Measurements from ENCODE around the gene RNU6-9. TPM values are rescaled to one million over a fixed set of nuclear protein-coding genes. Genes with fewer than 3 reads are reported as not detected.

Gene RNU6-9
- total RNA-seq, 1 donor from 2014 or later: not detected

- intact Hi-C loops (cut with DNase I): loop anchor here (1.0 to 10.0 kb wide), 2 partner anchors 59 to 319 kb away; partner anchors contain the start of genes ATP5F1D, MIDN and WDR18
These were observed 32.4 kb downstream of the RNU6-9 start, which contains the start of gene ARID3A for GRCh38 chr19:925526-926322. ARID3A (plus strand) TSS chr19:926035; CDS start chr19:929529, 3,494 bp downstream.

GRCh38 chr19:926323-926588 lies 33.0 kb downstream of the RNU6-9 start:
- ATAC-seq (no peak), DNase-seq (ENCODE audit: missing footprints) (no peak)
- intact Hi-C loops (cut with DNase I): loop anchor here (10.0 kb wide), 1 partner anchor 319 kb away; the partner anchor contains the start of genes ATP5F1D and MIDN

More at GRCh38 chr19:925526-926322, 32.4 kb downstream of the RNU6-9 start, which contains the start of gene ARID3A:
- DNase-seq (ENCODE audit: missing footprints): peak; percentile 93
- peak; percentile 78 for ATAC-seq

GRCh38 chr19:926589-927350 lies 33.5 kb downstream of the RNU6-9 start:
- DNase-seq (ENCODE audit: missing footprints) (peak; percentile 91), ATAC-seq (peak; percentile 27)
- intact Hi-C loops (cut with DNase I): loop anchor here (10.0 kb wide), 1 partner anchor 318 kb away; the partner anchor contains the start of genes ATP5F1D and MIDN

GRCh38 chr19:927351-927779 lies 34.1 kb downstream of the RNU6-9 start:
- DNase-seq (ENCODE audit: missing footprints) (no peak), ATAC-seq (no peak)
- intact Hi-C loops (cut with DNase I): loop anchor here (10.0 kb wide), 1 partner anchor 317 kb away; the partner anchor contains the start of genes ATP5F1D and MIDN

- ATAC-seq (no peak), DNase-seq (ENCODE audit: missing footprints) (no peak)
- intact Hi-C loops (cut with DNase I): loop anchor here (10.0 kb wide), 1 partner anchor 317 kb away; the partner anchor contains the start of genes ATP5F1D and MIDN
These were observed 34.6 kb downstream of the RNU6-9 start for GRCh38 chr19:927780-928401.

GRCh38 chr19:928471-929202 lies 35.4 kb downstream of the RNU6-9 start:
- DNase-seq (ENCODE audit: missing footprints): no peak

GRCh38 chr19:929203-929890 lies 36.1 kb downstream of the RNU6-9 start:
- ATAC-seq (no peak), DNase-seq (ENCODE audit: missing footprints) (no peak)
- intact Hi-C loops (cut with DNase I): loop anchor here (10.0 kb wide), 1 partner anchor 315 kb away; the partner anchor contains the start of genes ATP5F1D and MIDN

More at GRCh38 chr19:928471-929202, 35.4 kb downstream of the RNU6-9 start:
- intact Hi-C loops (cut with DNase I): loop anchor here (10.0 kb wide), 1 partner anchor 316 kb away; the partner anchor contains the start of genes ATP5F1D and MIDN
- ATAC-seq: no peak

GRCh38 chr19:929891-930258 lies 36.6 kb downstream of the RNU6-9 start:
- intact Hi-C loops (cut with DNase I): loop anchor here (10.0 kb wide), 1 partner anchor 315 kb away; the partner anchor contains the start of genes ATP5F1D and MIDN
- DNase-seq (ENCODE audit: missing footprints) (no peak), ATAC-seq (no peak)

GRCh38 chr19:931860-932647 lies 38.8 kb downstream of the RNU6-9 start:
- ATAC-seq (no peak), DNase-seq (ENCODE audit: missing footprints) (no peak)
- intact Hi-C loops (cut with DNase I): no loop called here

GRCh38 chr19:932648-933552 lies 39.6 kb downstream of the RNU6-9 start:
- intact Hi-C loops (cut with DNase I): no loop called here
- ATAC-seq (peak; percentile 85), DNase-seq (ENCODE audit: missing footprints) (peak; percentile 89)

- DNase-seq (ENCODE audit: missing footprints) (no peak), ATAC-seq (no peak)
- intact Hi-C loops (cut with DNase I): no loop called here
These were observed 40.2 kb downstream of the RNU6-9 start for GRCh38 chr19:933553-933882.

GRCh38 chr19:934197-934840 lies 41.0 kb downstream of the RNU6-9 start:
- ATAC-seq: no peak
- intact Hi-C loops (cut with DNase I): no loop called here
- DNase-seq (ENCODE audit: missing footprints): no peak

GRCh38 chr19:934865-935479 lies 41.7 kb downstream of the RNU6-9 start:
- ATAC-seq (peak; percentile 87), DNase-seq (ENCODE audit: missing footprints) (peak; percentile 93)
- intact Hi-C loops (cut with DNase I): no loop called here

- ATAC-seq: no peak
- intact Hi-C loops (cut with DNase I): no loop called here
- DNase-seq (ENCODE audit: missing footprints): no peak
These were observed 42.9 kb downstream of the RNU6-9 start for GRCh38 chr19:936175-936546.

- no peak for DNase-seq (ENCODE audit: missing footprints)
- intact Hi-C loops (cut with DNase I): no loop called here
These were observed 44.0 kb downstream of the RNU6-9 start for GRCh38 chr19:937259-937694.

More at GRCh38 chr19:937259-937694, 44.0 kb downstream of the RNU6-9 start:
- ATAC-seq: no peak
